ENCODE results near the gene ANXA2R.
A peak's percentile ranks its signal among the peaks of the same experiment; 100 is the strongest.
"Not testable (repeated sequence)": the region's sequence is repeated elsewhere in the genome, so short reads cannot be mapped to it uniquely, and the experiment has no call there.

ANXA2R gene

GRCh38 chr5:43040287-43041098 lies at the start of gene ANXA2R:
Gene ANXA2R, minus strand, starts transcription at chr5:43040319. Its CDS starts 273 bp downstream, at chr5:43040046.
- DNase-seq (ENCODE audit: low spot score), result peak; percentile 86

DNA sequence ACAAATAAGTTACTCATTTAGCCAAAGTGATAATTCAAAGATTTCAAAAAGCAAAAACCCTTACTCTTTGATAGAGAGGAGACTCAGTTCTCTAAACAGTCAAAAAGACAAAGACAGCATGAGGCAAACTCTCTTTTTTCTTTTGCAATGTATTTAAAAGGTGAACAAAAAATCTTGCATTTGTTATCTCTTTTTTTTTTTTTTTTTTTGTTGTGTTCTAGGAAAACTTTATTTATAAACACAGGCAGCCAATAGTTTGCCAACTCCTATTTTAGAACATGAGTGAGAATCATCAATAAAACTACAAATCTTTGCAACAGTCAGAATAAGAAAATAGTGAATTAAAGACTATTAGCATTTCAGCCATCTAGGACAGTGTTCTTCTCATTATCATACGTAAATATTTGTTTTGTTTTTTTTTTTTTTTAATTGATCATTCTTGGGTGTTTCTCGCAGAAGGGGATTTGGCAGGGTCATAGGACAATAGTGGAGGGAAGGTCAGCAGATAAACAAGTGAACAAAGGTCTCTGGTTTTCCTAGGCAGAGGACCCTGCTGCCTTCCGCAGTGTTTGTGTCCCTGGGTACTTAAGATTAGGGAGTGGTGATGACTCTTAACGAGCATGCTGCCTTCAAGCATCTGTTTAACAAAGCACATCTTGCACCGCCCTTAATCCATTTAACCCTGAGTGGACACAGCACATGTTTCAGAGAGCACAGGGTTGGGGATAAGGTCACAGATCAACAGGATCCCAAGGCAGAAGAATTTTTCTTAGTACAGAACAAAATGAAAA lies 46.2 kb upstream of the ANXA2R start:
- not testable (repeated sequence) for DNase-seq (ENCODE audit: low spot score)

DNA sequence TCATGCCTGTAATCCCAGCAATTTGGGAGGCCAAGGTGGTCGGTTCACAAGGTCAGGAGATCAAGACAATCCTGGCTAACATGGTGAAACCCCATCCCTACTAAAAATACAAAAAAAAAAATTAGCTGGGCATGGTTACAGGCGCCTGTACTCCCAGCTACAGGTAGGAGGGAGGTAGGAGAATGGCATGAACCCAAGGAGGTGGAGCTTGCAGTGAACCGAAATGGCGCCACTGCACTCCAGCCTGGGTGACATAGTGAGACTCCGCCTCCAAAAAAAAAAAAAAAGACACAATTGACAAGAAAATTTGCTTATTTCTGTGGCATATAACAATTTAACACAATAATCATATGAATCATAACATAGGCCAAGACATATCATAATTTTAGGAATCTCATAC lies 45.3 kb upstream of the ANXA2R start:
- DNase-seq (ENCODE audit: low spot score), result no peak

GRCh38 chr5:43084468-43084867 lies 44.3 kb upstream of the ANXA2R start:
- not testable (repeated sequence) for DNase-seq (ENCODE audit: low spot score)

GRCh38 chr5:43081345-43081744 lies 41.2 kb upstream of the ANXA2R start:
- not testable (repeated sequence) for DNase-seq (ENCODE audit: low spot score)

GRCh38 chr5:43078956-43079355 lies 38.8 kb upstream of the ANXA2R start:
- DNase-seq (ENCODE audit: low spot score), result no peak

- DNase-seq (ENCODE audit: low spot score), result not testable (repeated sequence)
Measured at GRCh38 chr5:43077446-43078191, 37.5 kb upstream of the ANXA2R start.

DNA sequence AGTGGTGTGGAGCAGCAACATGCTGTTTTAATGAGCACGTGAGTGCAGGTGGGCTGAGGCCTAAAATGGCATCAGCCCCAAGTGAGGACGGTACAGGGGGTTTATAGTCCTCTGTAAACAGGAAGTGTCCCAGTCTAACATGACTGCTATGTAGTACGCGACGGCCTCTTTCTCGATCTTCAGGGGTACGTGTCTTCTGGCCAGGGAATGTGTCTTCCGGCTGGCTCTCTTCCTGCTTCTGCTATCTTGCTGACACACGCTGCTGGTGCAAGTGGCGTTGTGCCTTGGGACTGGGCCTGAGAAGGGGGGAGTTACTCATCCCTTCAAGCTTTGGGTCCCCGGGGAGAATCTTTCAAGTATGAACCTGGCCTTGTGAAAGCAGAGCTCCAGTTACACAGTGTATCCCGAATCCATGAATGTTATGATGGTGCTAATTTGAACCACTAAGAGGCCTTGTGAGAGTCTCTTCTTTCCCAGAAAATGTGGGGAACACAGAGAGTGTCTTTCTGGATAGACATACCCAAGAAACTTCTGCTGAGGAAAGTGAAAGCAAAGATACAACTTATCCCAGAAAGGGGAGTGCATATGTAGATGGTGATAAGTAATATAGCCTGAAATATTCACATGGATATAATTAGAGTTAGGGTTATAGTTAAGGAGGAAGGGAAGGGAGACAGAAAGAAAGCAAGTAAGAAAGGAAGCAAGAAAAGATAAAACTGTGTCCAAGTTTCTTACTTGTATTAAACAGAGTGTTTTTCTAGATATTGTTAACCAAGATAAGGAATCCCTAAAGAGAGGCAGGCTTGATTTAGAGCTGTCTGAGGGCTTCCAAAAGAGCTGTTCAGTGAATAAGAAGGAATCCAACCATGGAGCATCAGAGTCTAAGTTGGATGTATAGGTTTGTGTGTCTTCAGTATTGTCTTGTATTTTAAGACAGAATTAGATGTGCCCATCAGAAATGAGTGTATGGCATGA lies 35.5 kb upstream of the ANXA2R start:
- no peak for DNase-seq (ENCODE audit: low spot score)

GRCh38 chr5:43074987-43075318 lies 34.8 kb upstream of the ANXA2R start:
- no peak for DNase-seq (ENCODE audit: low spot score)

DNA sequence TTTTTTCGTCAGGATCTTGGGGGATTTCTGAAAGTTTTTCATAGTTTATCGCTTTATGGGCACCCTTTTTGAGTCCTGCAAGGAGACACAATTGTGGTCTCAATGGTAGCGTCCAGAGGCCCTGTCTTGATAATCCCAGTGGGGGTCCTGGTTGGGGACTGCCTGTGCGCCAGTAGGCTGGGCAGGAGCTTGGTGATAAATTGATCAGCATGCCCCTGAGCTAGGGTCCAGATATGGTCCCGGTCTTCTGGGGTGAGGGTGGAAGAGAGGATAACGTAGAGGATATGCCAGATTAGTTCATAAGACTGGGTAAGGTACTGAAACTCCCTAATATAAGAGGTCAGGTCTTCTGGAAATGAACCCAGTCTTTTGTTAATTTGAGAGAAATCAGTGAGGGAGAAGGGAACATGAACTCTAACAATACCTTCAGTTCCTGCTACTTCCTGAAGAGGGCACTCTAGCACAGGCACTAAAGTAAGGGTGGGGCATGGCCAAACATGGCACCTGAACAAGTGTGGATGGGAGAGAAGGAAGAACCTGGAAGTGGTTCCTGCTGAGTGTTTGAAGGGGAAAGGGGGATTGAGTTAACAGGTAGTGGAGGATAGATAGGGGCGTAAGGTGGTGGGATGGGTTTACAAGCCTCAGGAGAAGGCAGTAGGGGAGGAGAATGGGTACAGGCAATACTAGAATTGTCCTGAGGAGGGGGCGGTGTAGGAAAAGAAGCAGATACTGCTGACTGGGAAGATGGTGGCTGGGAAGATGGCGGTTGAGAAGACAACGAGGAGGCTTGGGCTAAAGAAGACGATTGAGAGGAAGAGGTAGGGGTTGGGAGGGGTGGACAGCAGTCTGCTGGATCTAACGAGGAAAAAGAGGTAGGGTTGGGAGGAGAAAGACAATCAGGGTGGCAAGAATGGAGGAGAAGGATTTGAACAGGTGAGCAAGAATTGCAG lies 33.8 kb upstream of the ANXA2R start:
- DNase-seq (ENCODE audit: low spot score), result no peak

DNA sequence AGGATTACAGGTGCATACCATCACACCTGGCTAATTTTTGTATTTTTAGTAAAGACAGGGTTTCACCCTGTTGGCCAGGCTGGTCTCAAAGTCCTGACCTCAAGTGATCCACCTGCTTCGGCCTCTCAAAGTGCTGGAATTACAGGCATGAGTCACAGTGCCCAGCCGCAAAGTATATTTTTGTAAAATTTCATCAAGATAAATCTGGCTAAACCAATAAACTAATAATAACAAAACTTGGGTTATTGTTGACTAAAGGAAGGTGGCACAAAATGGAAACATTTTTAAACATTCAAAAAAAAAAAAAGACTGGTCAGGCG lies 29.2 kb upstream of the ANXA2R start:
- DNase-seq (ENCODE audit: low spot score), result not testable (repeated sequence)

DNA sequence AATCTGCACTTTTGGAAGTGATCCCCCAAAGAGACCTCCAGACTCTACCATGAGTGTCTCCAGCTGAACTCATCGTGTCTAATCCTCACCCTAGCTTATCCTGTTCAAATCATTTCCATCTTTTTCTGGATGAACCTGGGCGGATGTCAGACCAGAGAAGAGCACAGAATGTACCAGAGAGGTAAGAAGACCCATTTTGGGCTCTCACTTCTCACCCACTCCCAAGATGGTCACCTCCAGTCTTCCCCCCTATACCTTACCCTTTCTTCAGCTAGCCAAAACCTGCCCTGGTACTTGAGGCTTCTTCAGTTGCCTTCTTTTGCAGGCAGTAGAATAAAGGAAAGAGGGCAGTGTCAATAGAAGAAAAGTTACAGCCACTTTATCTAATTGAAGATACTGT lies 27.9 kb upstream of the ANXA2R start:
- DNase-seq (ENCODE audit: low spot score), result no peak

DNA sequence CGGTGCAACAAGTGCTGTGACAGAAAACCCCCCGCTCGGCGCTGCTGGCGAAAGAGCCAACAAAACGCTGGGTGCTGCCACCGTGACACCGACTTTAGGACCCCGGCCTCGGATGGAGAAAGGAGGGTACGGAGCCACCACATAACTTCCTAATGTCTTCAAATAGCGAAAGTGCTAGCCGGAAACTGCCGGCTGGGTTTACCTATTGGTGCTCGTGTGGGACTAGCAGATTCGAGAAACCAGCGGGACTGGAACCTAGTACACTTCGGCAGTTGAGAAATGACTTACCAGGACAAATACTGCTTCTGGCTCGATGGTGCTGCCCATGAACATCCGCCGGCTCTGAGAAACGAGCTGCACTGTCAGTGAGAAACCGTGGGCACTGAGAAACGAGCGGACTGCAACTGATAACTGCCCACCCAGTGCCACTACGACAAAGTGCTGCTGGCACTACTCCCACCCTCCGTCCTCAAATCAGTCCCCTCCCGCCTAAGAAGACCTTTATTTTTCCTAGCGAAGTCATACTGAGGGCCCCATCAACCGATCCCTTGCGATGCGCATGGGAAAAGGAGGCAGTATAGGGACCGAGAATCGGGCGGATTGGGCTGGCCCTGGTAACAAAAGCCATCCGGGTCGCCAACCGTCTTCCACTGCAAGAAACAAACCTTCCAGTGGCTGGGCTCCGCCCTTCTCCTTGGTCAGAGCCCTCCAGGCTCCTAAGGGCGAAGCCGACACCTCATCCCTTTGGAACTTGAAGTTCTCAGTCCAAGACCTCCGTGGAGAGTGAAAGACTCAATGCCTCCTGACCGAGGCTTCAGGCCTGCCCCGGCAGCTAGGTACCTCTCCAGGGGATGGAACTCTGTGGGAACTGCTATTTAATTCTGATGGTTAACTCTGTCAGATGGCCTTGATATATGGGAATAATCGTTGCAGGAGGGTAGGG lies 27.0 kb upstream of the ANXA2R start:
- peak; percentile 90 for DNase-seq (ENCODE audit: low spot score)

DNA sequence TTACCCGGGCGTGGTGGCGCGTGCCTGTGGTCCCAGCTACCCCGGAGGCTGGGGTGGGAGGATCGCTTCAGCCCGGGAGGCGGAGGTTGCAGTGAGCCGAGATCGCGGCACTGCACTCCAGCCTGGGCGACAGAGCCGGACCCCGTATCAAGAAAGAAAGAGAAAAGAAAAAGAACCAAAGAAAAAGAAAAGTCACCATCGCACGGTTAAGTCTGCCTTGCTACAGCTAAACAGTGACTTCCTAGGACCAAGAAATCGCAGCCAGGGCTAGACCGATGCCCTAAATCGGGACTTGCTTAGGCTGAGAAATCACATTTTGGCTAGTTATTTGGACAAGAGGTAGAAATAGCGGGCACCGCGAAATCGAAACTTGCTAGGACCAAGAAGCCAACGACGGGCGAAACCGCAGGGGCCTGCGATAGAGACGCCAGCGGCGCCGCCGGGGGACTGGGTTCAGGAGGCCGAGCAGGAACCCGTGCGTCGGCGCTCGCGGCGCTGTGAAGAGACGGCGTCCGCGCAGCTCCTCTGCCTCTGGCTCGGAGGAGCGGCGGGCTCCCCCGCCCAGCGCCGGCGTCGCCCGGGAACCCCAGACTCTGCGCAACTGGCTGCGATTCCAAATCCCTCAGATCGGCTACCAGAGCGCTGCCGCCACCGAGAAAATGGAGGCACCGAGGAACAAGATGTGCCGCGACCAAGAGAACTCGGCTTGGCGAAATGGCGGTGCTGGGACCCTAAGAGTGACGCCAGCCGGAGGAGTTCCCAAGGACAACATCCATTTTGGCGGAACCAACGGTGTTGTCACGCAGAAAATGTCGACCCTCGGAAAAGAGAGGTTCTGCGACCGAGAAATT lies 26.1 kb upstream of the ANXA2R start:
- DNase-seq (ENCODE audit: low spot score), result peak; percentile 83

GRCh38 chr5:43065387-43065947 lies 25.3 kb upstream of the ANXA2R start:
- DNase-seq (ENCODE audit: low spot score), result no peak

DNA sequence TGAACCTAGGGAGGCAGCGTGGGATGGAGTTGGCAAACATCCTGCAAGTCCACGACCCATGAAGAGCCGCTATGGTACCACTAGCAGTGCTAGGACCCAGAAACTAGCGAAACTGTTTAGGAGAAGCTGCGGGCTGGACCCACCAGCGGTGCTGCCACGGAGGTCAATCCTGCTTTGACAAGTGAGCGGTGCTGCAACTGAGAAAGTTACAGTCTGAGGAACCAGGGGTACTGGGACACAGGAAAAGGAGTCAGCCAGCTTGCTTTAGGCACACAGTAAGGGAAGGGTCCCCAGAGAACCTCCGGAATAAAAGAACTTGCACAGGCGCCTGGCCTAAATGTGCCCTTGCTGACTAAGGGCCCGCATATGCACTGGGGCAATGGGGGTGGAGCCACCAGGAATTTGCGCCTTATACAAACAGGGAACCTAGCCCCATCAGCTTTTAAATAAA lies 23.6 kb upstream of the ANXA2R start:
- DNase-seq (ENCODE audit: low spot score), result no peak

DNA sequence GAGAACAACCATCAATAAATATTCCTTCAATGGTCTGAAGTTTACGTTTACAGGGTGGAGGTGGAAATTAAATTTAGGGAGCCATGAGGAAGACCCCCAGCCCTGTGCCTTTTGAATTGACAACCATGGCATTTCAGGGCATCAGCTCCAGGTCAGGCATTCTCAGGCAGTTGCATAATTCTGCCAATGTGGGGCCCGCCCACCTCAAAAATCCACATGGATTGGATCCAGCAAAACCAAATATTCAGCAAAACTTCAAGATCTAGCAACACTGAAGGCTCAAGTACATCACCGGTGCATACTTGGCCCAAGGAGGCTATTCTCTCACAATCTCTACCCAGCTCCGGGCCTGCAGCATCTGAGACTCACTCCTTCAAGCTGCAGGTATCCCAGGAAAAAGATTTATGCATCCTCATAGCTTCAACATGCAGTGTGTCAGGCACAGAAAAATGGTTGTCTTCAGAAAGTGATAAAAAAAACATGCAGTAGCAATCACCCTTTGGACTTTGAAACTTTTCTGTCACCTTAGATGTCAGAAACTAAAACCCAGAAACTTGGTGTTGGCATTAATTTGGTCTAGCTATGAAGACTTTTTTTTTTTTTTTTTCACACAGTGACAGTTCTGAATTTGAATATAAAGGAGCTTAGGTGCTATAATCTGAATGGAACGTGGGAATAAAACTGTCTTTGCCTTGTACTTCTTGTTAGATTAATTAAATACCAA lies 21.4 kb upstream of the ANXA2R start:
- no peak for DNase-seq (ENCODE audit: low spot score)
